Measurements from ENCODE around the gene RAB11FIP3. TPM values are rescaled to one million over a fixed set of nuclear protein-coding genes. Genes with fewer than 3 reads are reported as not detected.
A peak's percentile ranks its signal among the peaks of the same experiment; 100 is the strongest.
"Not testable (repeated sequence)": the region's sequence is repeated elsewhere in the genome, so short reads cannot be mapped to it uniquely, and the experiment has no call there.

Gene RAB11FIP3
- total RNA-seq, 1 donor from 2014 or later: 44.1 TPM

DNA sequence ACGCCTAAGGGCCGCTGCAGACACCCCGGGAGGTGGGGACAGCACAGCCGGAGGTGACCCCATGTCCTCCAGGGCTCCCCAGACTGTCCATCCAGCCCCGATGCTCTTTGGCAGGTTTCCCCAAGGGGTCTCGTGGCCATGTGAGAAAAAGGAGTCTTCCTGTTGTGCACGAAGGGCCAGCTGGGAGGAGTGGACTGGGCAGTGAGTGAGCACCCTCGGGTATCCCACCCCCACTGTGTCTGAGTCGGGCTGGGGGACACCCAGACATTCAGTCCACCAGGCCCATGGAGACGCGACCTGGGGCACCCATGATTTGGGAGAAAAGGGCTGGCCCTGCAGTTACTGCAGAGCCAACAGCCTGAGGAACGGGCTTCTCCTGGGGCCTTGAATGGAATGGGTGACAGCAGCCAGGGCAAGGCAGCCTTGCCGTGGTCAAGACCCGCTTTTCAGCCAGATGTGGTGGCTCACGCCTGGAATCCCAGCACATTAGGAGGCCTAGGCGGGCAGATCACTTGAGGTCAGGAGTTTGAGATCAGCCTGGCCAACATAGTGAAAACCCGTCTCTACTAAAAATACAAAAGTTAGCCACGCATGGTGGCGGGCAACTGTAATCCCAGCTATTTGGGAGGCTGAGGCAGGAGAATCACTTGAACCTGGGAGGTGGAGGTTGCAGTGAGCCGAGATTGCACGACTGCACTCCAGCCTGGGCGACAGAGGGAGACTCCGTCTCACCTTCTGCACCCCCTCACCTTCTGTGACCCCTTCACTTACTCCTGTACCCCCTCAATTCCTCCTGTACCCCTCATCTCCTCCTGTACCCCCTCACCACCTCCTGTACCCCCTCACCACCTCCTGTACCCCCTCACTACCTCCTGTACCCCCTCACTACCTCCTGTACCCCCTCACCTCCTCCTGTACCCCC is 78.0 kb downstream of the RAB11FIP3 start:
- Histone ChIP-seq H3K27ac (no peak overlapping the region), H3K4me3 (no peak overlapping the region), H3K27me3 (no peaks in the 10 kb centered on the region), H3K9me3 (no peaks in the 10 kb centered on the region), H3K36me3 (peaks cover 5% of the 10 kb centered on the region), H3K4me1 (no peaks in the 10 kb centered on the region)
- no peak for TF ChIP-seq CTCF (IDR thresholded peaks at IDR 0.05)
- intact Hi-C loops (cut with DNase I): no loop called here
- DNase-seq (no peak), ATAC-seq (no peak)

DNA sequence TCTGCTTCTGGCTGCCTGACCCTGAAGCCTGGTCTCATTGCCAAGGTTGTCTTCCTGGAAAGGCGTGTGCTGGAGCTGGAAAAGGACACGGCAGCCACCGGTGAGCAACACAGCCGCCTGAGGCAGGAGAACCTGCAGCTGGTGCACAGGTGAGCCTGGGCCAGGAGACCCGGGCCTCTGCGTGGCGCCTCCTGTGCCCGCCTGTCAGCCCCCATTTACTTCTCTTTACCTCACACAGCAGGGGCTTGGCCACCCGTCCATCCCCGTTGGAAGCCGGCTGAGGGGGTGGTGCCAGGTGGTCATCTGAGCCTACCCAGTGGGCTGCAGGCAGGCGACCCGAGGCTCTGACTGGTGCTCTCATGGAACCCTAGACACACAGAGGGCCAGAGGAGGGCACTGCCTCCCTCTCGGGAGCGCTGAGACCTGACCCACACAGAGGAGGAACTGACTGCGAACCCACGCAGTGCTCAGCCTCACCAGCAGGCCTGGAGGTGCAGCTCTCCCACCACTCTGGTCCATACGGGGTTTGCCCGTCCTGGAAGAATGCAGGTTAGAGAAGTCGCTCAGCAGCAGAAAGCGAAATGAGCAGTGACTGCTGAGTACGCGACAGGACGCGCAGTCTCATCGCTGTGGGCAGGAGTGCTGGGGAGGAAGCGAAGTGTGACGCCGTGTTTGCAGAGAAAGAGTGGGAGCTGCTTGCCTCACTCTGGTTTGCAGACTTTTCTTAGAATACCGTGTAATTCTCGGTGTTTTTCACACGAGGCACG is 80.2 kb downstream of the RAB11FIP3 start:
- DNase-seq (no peak), ATAC-seq (peak; percentile 11)
- intact Hi-C loops (cut with DNase I): no loop called here
- Histone ChIP-seq H3K27me3 (no peaks in the 10 kb centered on the region), H3K4me3 (no peak overlapping the region), H3K9me3 (no peaks in the 10 kb centered on the region), H3K27ac (no peak overlapping the region), H3K4me1 (no peaks in the 10 kb centered on the region), H3K36me3 (no peaks in the 10 kb centered on the region)
- TF ChIP-seq CTCF (IDR thresholded peaks at IDR 0.05): no peak

GRCh38 chr16:506246-506546 is 80.7 kb downstream of the RAB11FIP3 start:
- intact Hi-C loops (cut with DNase I): no loop called here
- Histone ChIP-seq H3K36me3 (no peaks in the 10 kb centered on the region), H3K4me3 (no peak overlapping the region), H3K4me1 (no peaks in the 10 kb centered on the region), H3K27ac (no peak overlapping the region), H3K9me3 (no peaks in the 10 kb centered on the region), H3K27me3 (no peaks in the 10 kb centered on the region)
- ATAC-seq: no peak
- no peak for DNase-seq
- TF ChIP-seq CTCF (IDR thresholded peaks at IDR 0.05): no peak

- ATAC-seq; H3K27me3 ChIP-seq; H3K4me3 ChIP-seq; H3K27ac ChIP-seq; intact Hi-C loops (cut with DNase I); DNase-seq; H3K36me3 ChIP-seq; H3K9me3 ChIP-seq; H3K4me1 ChIP-seq: not testable (repeated sequence)
These were observed 82.1 kb downstream of the RAB11FIP3 start for GRCh38 chr16:507527-507926.

- no peak for TF ChIP-seq CTCF (IDR thresholded peaks at IDR 0.05)
- Histone ChIP-seq H3K36me3 (no peaks in the 10 kb centered on the region), H3K4me3 (no peak overlapping the region), H3K4me1 (no peaks in the 10 kb centered on the region), H3K27ac (no peak overlapping the region), H3K9me3 (no peaks in the 10 kb centered on the region), H3K27me3 (no peaks in the 10 kb centered on the region)
- no peak for DNase-seq
- intact Hi-C loops (cut with DNase I): no loop called here
- ATAC-seq: no peak
These were observed 82.5 kb downstream of the RAB11FIP3 start for GRCh38 chr16:507996-508395.

All from upper lobe of right lung (tissue), 1 donor.